Measurements from ENCODE around the gene DNMBP. TPM values are rescaled to one million over a fixed set of nuclear protein-coding genes. Genes with fewer than 3 reads are reported as not detected.
"Not testable (repeated sequence)": the region's sequence is repeated elsewhere in the genome, so short reads cannot be mapped to it uniquely, and the experiment has no call there.

DNMBP gene
- total RNA-seq, 3 donors from 2014 or later: 1.0 to 1.3 (median 1.2) TPM

DNA sequence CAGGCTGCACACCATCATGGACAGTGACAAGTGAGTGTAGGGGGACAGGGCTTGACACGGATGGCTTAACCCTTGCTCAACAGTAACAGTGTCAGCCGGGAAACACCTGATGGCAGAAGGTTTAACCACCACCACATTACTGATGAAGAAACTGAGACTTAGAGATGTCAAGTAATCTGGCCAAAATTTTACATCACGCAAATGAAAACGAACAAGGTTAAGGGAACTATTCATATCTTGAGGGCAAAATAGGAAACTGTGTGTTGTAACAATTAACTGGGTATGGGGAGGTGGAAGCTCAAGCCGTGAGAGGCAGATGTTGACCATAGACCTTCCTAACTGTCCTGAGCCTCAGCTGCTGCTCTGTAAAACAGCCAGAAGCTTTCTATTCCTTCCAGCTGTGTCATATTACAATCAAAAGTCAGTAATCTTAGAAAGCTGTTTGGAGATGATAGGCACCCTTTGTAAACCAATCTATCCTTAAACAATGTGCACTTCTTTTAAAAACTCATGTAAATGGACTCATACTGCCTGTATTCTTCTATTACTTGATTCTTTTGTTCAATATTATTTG, 158.9 kb downstream of the DNMBP start:
- H3K9me3 Mint-ChIP-seq: no peaks in the 10 kb centered on the region
- H3K27me3 Mint-ChIP-seq (ENCODE audit: low read depth): no peaks in the 10 kb centered on the region
- no peak for ATAC-seq

GRCh38 chr10:99850021-99850766, 159.6 kb downstream of the DNMBP start:
- no peak for DNase-seq
- no peak for ATAC-seq
- H3K27me3 Mint-ChIP-seq (ENCODE audit: low read depth): no peaks in the 10 kb centered on the region
- H3K4me1 Mint-ChIP-seq (ENCODE audit: low read depth): peaks cover 4% of the 10 kb centered on the region
- H3K9me3 Mint-ChIP-seq: no peaks in the 10 kb centered on the region
- no peak overlapping the region for H3K4me3 Mint-ChIP-seq
- peaks cover 8% of the 10 kb centered on the region for H3K36me3 Mint-ChIP-seq (ENCODE audit: insufficient read depth)

More for the DNA sequence above, 158.9 kb downstream of the DNMBP start:
- H3K36me3 Mint-ChIP-seq (ENCODE audit: insufficient read depth): peaks cover 8% of the 10 kb centered on the region
- peaks cover 4% of the 10 kb centered on the region for H3K4me1 Mint-ChIP-seq (ENCODE audit: low read depth)
- no peak overlapping the region for H3K4me3 Mint-ChIP-seq
- no peak for DNase-seq

DNA sequence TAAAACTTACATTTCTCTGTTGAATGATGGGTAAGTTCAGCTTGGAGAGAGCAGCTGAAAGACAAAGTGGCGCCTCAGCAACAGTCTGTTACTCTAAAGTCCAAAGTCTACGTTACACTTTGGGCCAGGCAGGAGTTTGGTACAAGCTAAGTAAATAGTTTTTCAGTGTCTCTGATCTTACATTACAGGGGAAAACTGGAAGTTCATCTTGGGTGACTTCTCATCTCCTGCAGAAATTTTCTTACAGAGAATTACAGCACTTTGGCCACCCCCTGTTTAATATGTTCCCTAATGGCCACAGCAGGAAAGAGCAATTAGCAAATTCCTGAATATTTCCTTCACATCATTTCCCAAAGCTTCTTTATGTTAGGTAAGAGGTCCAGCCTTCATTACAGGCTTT, 160.2 kb downstream of the DNMBP start:
- DNase-seq: no peak
- Mint-ChIP-seq H3K36me3 (ENCODE audit: insufficient read depth) (peaks cover 8% of the 10 kb centered on the region), H3K4me1 (ENCODE audit: low read depth) (peaks cover 4% of the 10 kb centered on the region), H3K27me3 (ENCODE audit: low read depth) (no peaks in the 10 kb centered on the region), H3K9me3 (no peaks in the 10 kb centered on the region), H3K4me3 (no peak overlapping the region)
- ATAC-seq: no peak

DNA sequence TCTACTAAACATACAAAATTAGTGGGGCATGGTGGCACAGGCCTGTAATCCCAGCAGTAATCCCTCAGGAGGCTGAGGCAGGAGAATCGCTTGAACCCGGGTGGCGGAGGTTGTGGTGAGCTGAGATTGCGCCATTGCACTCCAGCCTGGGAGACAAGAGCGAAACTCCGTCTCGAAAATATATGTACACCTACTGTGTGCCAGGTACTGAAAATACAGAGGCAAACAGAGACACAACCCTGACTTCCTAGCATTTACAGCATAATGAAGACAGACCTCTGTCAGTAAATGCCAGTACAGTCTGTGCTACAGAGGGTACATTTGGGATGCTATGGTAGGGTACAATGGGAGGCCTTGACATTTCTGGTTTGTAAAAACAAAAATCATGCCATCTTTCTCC, 160.7 kb downstream of the DNMBP start:
- Mint-ChIP-seq H3K4me3 (no peak overlapping the region), H3K9me3 (no peaks in the 10 kb centered on the region), H3K4me1 (ENCODE audit: low read depth) (peaks cover 4% of the 10 kb centered on the region), H3K27me3 (ENCODE audit: low read depth) (no peaks in the 10 kb centered on the region), H3K36me3 (ENCODE audit: insufficient read depth) (peaks cover 8% of the 10 kb centered on the region)
- DNase-seq (no peak), ATAC-seq (no peak)

DNA sequence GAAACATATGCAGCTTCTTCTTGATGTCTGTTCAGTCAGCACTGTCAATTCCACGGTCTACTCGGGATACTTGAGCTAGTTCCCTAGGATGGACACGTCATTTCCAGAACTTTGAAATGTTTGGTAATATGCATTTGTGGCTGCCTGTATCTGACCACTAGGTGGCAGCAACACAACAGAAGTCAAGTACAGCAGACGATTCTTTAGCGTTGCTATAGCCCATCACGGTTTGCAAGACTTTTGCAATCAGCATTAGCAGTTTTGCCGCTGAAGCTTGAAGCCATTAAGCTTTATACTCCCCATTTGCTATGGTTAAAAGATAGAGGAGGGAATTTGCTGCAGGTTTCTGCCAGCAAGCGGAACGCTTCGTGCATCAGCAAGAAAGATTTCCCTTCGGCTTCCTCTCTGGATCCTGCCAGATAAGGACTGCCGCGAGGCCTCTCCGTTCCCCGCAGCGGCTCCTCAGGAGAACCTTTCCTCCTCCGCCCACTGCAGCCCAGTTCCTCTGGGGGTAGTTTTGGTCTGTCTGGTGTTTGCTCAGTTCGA, 163.8 kb downstream of the DNMBP start:
- Mint-ChIP-seq H3K9me3 (no peaks in the 10 kb centered on the region), H3K4me1 (ENCODE audit: low read depth) (peaks cover 4% of the 10 kb centered on the region), H3K27me3 (ENCODE audit: low read depth) (no peaks in the 10 kb centered on the region), H3K36me3 (ENCODE audit: insufficient read depth) (no peaks in the 10 kb centered on the region), H3K4me3 (no peak overlapping the region)
- ATAC-seq (peak; percentile 90 to 93), DNase-seq (peak; percentile 60)

DNA sequence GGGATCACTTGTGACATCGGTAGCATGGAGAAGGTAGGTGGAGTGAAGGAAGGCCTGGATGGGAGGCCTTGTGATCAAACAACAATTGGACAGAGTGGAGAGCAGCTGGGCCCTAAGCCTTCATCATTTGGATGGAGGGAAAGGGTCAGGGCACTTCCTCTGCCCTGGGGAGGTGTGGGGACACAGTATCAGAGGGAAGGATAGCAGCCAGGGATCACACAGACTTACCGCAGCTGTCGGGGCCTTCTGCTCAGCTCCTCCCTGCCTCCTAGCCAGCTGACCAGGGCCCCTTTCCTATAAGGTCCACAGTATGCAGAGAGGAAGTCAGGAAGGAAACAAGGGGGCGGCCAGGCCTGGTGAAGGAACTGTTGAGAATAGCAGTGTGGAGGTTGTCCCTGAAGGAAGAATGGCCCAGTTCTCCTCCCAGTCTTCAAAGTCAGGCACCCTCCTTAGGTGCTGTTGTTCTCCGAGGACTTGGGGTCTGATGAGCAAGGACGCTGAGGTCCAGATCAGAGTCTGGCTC, 165.3 kb downstream of the DNMBP start:
- ATAC-seq (no peak), DNase-seq (no peak)
- no peaks in the 10 kb centered on the region for H3K9me3 Mint-ChIP-seq
- peaks cover 4% of the 10 kb centered on the region for H3K4me1 Mint-ChIP-seq (ENCODE audit: low read depth)
- H3K27me3 Mint-ChIP-seq (ENCODE audit: low read depth): no peaks in the 10 kb centered on the region
- no peaks in the 10 kb centered on the region for H3K36me3 Mint-ChIP-seq (ENCODE audit: insufficient read depth)
- no peak overlapping the region for H3K4me3 Mint-ChIP-seq

DNA sequence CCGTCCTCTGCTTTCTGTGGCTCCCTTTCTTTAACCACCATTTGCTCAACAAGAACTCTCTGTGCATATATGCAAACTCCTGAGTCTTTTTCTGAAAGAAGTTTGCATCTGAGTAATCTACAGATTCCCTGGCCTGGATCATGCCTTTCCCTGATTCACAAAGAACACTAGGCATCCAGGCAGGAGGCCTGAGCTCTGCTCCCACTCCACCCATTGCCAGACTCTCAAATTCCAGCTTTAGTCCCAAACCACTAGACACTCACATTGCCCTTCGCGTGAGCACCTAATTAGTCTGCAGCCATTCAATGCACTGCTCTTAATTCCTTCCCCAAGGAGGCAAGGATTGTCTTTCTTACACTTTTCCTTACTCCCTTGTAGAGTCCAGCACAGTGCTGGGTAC, 166.4 kb downstream of the DNMBP start:
- H3K27me3 Mint-ChIP-seq (ENCODE audit: low read depth): no peaks in the 10 kb centered on the region
- no peak for DNase-seq
- no peaks in the 10 kb centered on the region for H3K36me3 Mint-ChIP-seq (ENCODE audit: insufficient read depth)
- ATAC-seq: no peak
- H3K9me3 Mint-ChIP-seq: no peaks in the 10 kb centered on the region
- H3K4me1 Mint-ChIP-seq (ENCODE audit: low read depth): peaks cover 4% of the 10 kb centered on the region
- H3K4me3 Mint-ChIP-seq: no peak overlapping the region

- Mint-ChIP-seq H3K4me3 (no peak overlapping the region), H3K4me1 (ENCODE audit: low read depth) (peaks cover 4% of the 10 kb centered on the region), H3K9me3 (no peaks in the 10 kb centered on the region), H3K27me3 (ENCODE audit: low read depth) (no peaks in the 10 kb centered on the region), H3K36me3 (ENCODE audit: insufficient read depth) (no peaks in the 10 kb centered on the region)
- DNase-seq: no peak
- ATAC-seq: no peak
Observed at GRCh38 chr10:99841746-99842145, 168.0 kb downstream of the DNMBP start.

GRCh38 chr10:99840859-99841258, 168.9 kb downstream of the DNMBP start:
- H3K4me1 Mint-ChIP-seq (ENCODE audit: low read depth); H3K36me3 Mint-ChIP-seq (ENCODE audit: insufficient read depth); H3K4me3 Mint-ChIP-seq; H3K27me3 Mint-ChIP-seq (ENCODE audit: low read depth); ATAC-seq; DNase-seq; H3K9me3 Mint-ChIP-seq: not testable (repeated sequence)

GRCh38 chr10:99836711-99837110, 173.0 kb downstream of the DNMBP start:
- Mint-ChIP-seq H3K9me3 (no peaks in the 10 kb centered on the region), H3K4me1 (ENCODE audit: low read depth) (no peaks in the 10 kb centered on the region), H3K27me3 (ENCODE audit: low read depth) (no peaks in the 10 kb centered on the region), H3K36me3 (ENCODE audit: insufficient read depth) (peaks cover 8% of the 10 kb centered on the region), H3K4me3 (no peak overlapping the region)
- no peak for ATAC-seq
- DNase-seq: no peak

DNA sequence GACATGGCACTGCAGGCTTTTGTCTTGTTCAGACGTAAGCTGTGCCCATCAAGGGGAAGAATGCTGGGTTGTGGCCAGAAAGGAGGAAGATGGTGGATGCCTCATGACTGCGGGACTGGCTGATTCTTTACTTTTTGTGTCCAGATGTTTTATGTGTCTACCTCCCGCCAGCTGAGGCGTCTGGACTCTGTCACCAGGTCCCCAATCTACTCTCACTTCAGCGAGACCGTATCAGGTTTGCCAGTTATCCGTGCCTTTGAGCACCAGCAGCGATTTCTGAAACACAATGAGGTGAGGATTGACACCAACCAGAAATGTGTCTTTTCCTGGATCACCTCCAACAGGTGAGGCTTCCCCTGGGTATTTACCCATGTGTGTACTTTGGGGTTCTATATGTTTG, 173.8 kb downstream of the DNMBP start:
- ATAC-seq: no peak
- peaks cover 10% of the 10 kb centered on the region for H3K36me3 Mint-ChIP-seq (ENCODE audit: insufficient read depth)
- no peaks in the 10 kb centered on the region for H3K27me3 Mint-ChIP-seq (ENCODE audit: low read depth)
- H3K4me3 Mint-ChIP-seq: no peak overlapping the region
- no peaks in the 10 kb centered on the region for H3K4me1 Mint-ChIP-seq (ENCODE audit: low read depth)
- DNase-seq: no peak
- no peaks in the 10 kb centered on the region for H3K9me3 Mint-ChIP-seq

DNA sequence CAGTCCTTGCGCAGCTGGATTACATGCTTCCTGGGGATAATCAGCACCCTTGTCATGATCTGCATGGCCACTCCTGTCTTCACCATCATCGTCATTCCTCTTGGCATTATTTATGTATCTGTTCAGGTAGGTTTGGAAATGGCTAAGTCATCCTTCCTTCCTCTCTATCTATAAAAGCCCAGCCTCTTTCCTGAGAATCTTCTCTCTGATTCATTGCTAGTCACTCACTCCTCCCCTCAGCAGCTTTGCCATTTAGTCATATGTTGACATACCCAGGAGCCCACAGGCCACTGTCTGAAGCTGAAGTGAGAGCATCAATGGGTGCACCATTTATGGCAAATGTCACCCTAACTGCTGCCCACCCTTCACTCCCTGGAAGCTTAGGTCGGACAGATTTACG, 175.3 kb downstream of the DNMBP start:
- Mint-ChIP-seq H3K4me3 (no peak overlapping the region), H3K9me3 (no peaks in the 10 kb centered on the region), H3K4me1 (ENCODE audit: low read depth) (no peaks in the 10 kb centered on the region), H3K36me3 (ENCODE audit: insufficient read depth) (peaks cover 17% of the 10 kb centered on the region), H3K27me3 (ENCODE audit: low read depth) (no peaks in the 10 kb centered on the region)
- DNase-seq: no peak
- peak; percentile 66 to 69 for ATAC-seq

- Mint-ChIP-seq H3K27me3 (ENCODE audit: low read depth) (no peaks in the 10 kb centered on the region), H3K9me3 (peaks cover 11% of the 10 kb centered on the region), H3K4me1 (ENCODE audit: low read depth) (peaks cover 2% of the 10 kb centered on the region), H3K4me3 (no peak overlapping the region), H3K36me3 (ENCODE audit: insufficient read depth) (peaks cover 21% of the 10 kb centered on the region)
- DNase-seq: no peak
- no peak for ATAC-seq
Observed at GRCh38 chr10:99832439-99832838, 177.3 kb downstream of the DNMBP start.

DNA sequence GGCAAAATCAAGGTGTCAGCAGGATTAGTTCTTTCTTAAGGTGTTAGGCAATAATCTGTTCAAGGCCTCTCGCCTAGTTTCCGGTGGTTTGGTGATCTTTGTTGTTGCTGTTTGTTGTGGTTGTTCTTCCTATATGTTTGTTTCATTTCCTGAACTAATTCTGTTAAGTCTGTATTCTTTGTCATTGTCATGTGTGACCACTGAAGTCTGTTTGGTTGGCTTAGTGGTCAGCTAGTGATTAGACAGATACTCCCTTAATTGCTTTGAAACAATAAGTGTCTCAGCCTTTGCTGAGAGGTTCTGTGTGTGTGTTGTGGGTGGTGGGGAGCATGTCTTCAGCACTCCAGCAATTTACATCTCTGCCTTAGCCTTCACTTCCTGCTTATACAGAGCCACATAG, 181.3 kb downstream of the DNMBP start:
- ATAC-seq: no peak
- H3K4me3 Mint-ChIP-seq: no peak overlapping the region
- no peaks in the 10 kb centered on the region for H3K27me3 Mint-ChIP-seq (ENCODE audit: low read depth)

GRCh38 chr10:99827936-99828335, 181.8 kb downstream of the DNMBP start:
- Mint-ChIP-seq H3K9me3 (peaks cover 11% of the 10 kb centered on the region), H3K4me1 (ENCODE audit: low read depth) (peaks cover 2% of the 10 kb centered on the region)

More for the DNA sequence above, 181.3 kb downstream of the DNMBP start:
- Mint-ChIP-seq H3K9me3 (peaks cover 11% of the 10 kb centered on the region), H3K36me3 (ENCODE audit: insufficient read depth) (peaks cover 13% of the 10 kb centered on the region), H3K4me1 (ENCODE audit: low read depth) (peaks cover 2% of the 10 kb centered on the region)
- DNase-seq: no peak

More at GRCh38 chr10:99827936-99828335, 181.8 kb downstream of the DNMBP start:
- ATAC-seq (no peak), DNase-seq (no peak)
- H3K27me3 Mint-ChIP-seq (ENCODE audit: low read depth): no peaks in the 10 kb centered on the region
- no peak overlapping the region for H3K4me3 Mint-ChIP-seq
- peaks cover 13% of the 10 kb centered on the region for H3K36me3 Mint-ChIP-seq (ENCODE audit: insufficient read depth)
